ENCODE measurements around the gene ZNF813. TPM values are rescaled to one million over a fixed set of nuclear protein-coding genes. Genes with fewer than 3 reads are reported as not detected.

The ZNF813 gene
- total RNA-seq, 1 donor from 2014 or later = 4.4 TPM

- peak; percentile 99 for DNase-seq
Measured at GRCh38 chr19:53520547-53521372, 53.2 kb downstream of the ZNF813 start.

- DNase-seq = no peak
Measured at GRCh38 chr19:53521373-53522202, 54.1 kb downstream of the ZNF813 start.

- no peak for DNase-seq
Measured at GRCh38 chr19:53525922-53526321, 58.4 kb downstream of the ZNF813 start.

- no peak for DNase-seq
Measured at GRCh38 chr19:53530622-53531021, 63.1 kb downstream of the ZNF813 start.

- no peak for DNase-seq
Measured at GRCh38 chr19:53531457-53531856, 63.9 kb downstream of the ZNF813 start.

GRCh38 chr19:53532362-53532761 is 64.8 kb downstream of the ZNF813 start:
- DNase-seq = no peak

GRCh38 chr19:53536225-53536548 is 68.7 kb downstream of the ZNF813 start:
- DNase-seq = no peak

GRCh38 chr19:53537121-53537520 is 69.6 kb downstream of the ZNF813 start:
- DNase-seq = no peak

GRCh38 chr19:53537521-53538377 is 70.2 kb downstream of the ZNF813 start, which contains the start of gene ZNF331:
Gene ZNF331 (plus strand): TSS chr19:53538145. CDS start chr19:53569377, 31,232 bp downstream.
- peak; percentile 63 for DNase-seq

- no peak for DNase-seq
Measured at GRCh38 chr19:53538378-53539109, 71.0 kb downstream of the ZNF813 start.

- DNase-seq = no peak
Measured at GRCh38 chr19:53540091-53540490, 72.6 kb downstream of the ZNF813 start.

- no peak for DNase-seq
Measured at GRCh38 chr19:53541971-53542370, 74.4 kb downstream of the ZNF813 start.

- DNase-seq = no peak
Measured at GRCh38 chr19:53545271-53546065, 77.9 kb downstream of the ZNF813 start.

Other genes with a start within 250 kb of the ZNF813 start
- 27.5 TPM for gene ZNF677, start 212.9 kb upstream of the ZNF813 start, total RNA-seq
- not detected for gene VN1R2, start 209.4 kb upstream of the ZNF813 start, total RNA-seq
- gene VN1R4, start 200.0 kb upstream of the ZNF813 start, total RNA-seq = not detected
- gene ZNF845, start 134.0 kb upstream of the ZNF813 start, total RNA-seq = 8.2 TPM
- 13.5 TPM for gene ZNF525, start 102.0 kb upstream of the ZNF813 start, total RNA-seq
- 12.2 TPM for gene ZNF765, start 72.6 kb upstream of the ZNF813 start, total RNA-seq
- 8.2 TPM for gene ZNF761, start 35.7 kb upstream of the ZNF813 start, total RNA-seq
- gene ZNF331, start 70.4 kb downstream of the ZNF813 start, total RNA-seq = 22.6 TPM
- gene DPRX, start 164.3 kb downstream of the ZNF813 start, total RNA-seq = not detected